Kidney glomerular epithelial cell (primary cell): ENCODE data around the gene MAPRE3.

Experiments
- DNase-seq: peaks from one replicate; lab custom pipeline; 2025; lab: John Stamatoyannopoulos, UW

MAPRE3 gene

GRCh38 chr2:27040282-27040681, 69.8 kb downstream of the MAPRE3 start:
- DNase-seq: no peak

GRCh38 chr2:27041752-27042151, 71.3 kb downstream of the MAPRE3 start:
- DNase-seq: peak; percentile 66

- no peak for DNase-seq
These were observed 71.8 kb downstream of the MAPRE3 start for GRCh38 chr2:27042159-27042661.

GRCh38 chr2:27042985-27043634, 72.7 kb downstream of the MAPRE3 start:
- DNase-seq: no peak

- no peak for DNase-seq
These were observed 79.2 kb downstream of the MAPRE3 start for GRCh38 chr2:27049422-27050280.

- peak; percentile 76 for DNase-seq
These were observed 80.0 kb downstream of the MAPRE3 start for GRCh38 chr2:27050281-27050995.

- DNase-seq: peak; percentile 97
These were observed 80.8 kb downstream of the MAPRE3 start, which contains the start of gene AGBL5 for GRCh38 chr2:27050996-27051901. Gene AGBL5 (plus strand): TSS chr2:27051668. CDS start chr2:27052959, 1,291 bp downstream.

GRCh38 chr2:27051902-27052645, 81.6 kb downstream of the MAPRE3 start:
- peak; percentile 46 for DNase-seq

- no peak for DNase-seq
These were observed 82.9 kb downstream of the MAPRE3 start for GRCh38 chr2:27053321-27053720.

GRCh38 chr2:27053776-27054175, 83.3 kb downstream of the MAPRE3 start:
- DNase-seq: no peak

- no peak for DNase-seq
These were observed 84.3 kb downstream of the MAPRE3 start for GRCh38 chr2:27054721-27055120.

GRCh38 chr2:27057184-27057583, 86.7 kb downstream of the MAPRE3 start:
- DNase-seq: no peak

GRCh38 chr2:27058210-27058609, 87.8 kb downstream of the MAPRE3 start:
- DNase-seq: no peak

- no peak for DNase-seq
These were observed 88.8 kb downstream of the MAPRE3 start for GRCh38 chr2:27059141-27059820.

- no peak for DNase-seq
These were observed 89.9 kb downstream of the MAPRE3 start for GRCh38 chr2:27060323-27060722.

- no peak for DNase-seq
These were observed 94.7 kb downstream of the MAPRE3 start for GRCh38 chr2:27065128-27065527.

GRCh38 chr2:27067385-27067784, 96.9 kb downstream of the MAPRE3 start:
- DNase-seq: no peak

GRCh38 chr2:27069436-27069835, 99.0 kb downstream of the MAPRE3 start:
- DNase-seq: no peak

- DNase-seq: no peak
These were observed 99.7 kb downstream of the MAPRE3 start for GRCh38 chr2:27069961-27070618.
